ENCODE measurements around the gene NPAS3. TPM values are rescaled to one million over a fixed set of nuclear protein-coding genes. Genes with fewer than 3 reads are reported as not detected.

NPAS3 gene
- total RNA-seq, 1 donor from 2014 or later = 0.95 TPM

DNA sequence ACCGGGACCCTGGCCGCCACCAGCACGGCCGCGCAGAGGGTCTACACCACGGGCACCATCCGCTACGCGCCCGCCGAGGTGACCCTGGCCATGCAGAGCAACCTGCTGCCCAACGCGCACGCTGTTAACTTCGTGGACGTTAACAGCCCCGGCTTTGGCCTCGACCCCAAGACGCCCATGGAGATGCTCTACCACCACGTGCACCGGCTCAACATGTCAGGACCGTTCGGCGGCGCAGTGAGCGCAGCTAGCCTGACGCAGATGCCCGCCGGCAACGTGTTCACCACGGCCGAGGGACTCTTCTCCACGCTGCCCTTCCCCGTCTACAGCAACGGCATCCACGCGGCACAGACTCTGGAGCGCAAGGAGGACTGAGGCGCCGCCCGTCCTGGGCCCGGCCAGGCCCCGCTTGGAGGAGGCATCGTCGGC, 862.1 kb downstream of the NPAS3 start:
- ATAC-seq = no peak
- DNase-seq = peak; percentile 44
- Histone ChIP-seq H3K4me1 (no peaks in the 10 kb centered on the region), H3K4me3 (no peak overlapping the region), H3K27ac (no peak overlapping the region), H3K36me3 (no peaks in the 10 kb centered on the region), H3K27me3 (ENCODE audit: low read depth) (peaks cover 22% of the 10 kb centered on the region), H3K9me3 (no peaks in the 10 kb centered on the region)
- intact Hi-C loops (cut with DNase I) = no loop called here
- TF ChIP-seq, protein P1, sequence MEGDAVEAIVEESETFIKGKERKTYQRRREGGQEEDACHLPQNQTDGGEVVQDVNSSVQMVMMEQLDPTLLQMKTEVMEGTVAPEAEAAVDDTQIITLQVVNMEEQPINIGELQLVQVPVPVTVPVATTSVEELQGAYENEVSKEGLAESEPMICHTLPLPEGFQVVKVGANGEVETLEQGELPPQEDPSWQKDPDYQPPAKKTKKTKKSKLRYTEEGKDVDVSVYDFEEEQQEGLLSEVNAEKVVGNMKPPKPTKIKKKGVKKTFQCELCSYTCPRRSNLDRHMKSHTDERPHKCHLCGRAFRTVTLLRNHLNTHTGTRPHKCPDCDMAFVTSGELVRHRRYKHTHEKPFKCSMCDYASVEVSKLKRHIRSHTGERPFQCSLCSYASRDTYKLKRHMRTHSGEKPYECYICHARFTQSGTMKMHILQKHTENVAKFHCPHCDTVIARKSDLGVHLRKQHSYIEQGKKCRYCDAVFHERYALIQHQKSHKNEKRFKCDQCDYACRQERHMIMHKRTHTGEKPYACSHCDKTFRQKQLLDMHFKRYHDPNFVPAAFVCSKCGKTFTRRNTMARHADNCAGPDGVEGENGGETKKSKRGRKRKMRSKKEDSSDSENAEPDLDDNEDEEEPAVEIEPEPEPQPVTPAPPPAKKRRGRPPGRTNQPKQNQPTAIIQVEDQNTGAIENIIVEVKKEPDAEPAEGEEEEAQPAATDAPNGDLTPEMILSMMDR (IDR thresholded peaks at IDR 0.05) = no peak

DNA sequence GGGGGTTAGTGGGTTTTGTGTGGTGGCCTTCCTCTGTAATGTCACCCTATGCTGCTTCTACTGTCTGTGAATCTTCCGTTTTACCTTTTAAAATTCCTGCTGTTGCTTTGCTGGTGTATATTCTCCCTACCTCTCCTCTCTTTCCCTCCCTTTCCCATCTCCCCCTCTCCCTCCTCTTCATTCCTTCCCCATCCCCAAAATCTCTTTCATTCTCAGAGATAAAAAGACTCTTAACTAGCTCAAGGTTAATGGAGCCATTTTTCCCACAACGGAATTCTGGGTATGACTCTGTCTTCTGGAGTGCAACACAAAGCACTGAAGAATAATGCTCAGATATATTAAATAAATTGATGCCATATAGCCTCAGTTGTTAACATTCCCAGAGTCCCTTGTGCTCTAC, 864.1 kb downstream of the NPAS3 start:
- H3K27me3 ChIP-seq (ENCODE audit: low read depth) = peaks cover 22% of the 10 kb centered on the region
- no peaks in the 10 kb centered on the region for H3K4me1 ChIP-seq
- H3K4me3 ChIP-seq = no peak overlapping the region
- DNase-seq = no peak
- no peaks in the 10 kb centered on the region for H3K9me3 ChIP-seq
- H3K36me3 ChIP-seq = no peaks in the 10 kb centered on the region
- intact Hi-C loops (cut with DNase I) = no loop called here
- no peak for ATAC-seq
- TF ChIP-seq, protein P1 (IDR thresholded peaks at IDR 0.05) = no peak
- no peak overlapping the region for H3K27ac ChIP-seq

DNA sequence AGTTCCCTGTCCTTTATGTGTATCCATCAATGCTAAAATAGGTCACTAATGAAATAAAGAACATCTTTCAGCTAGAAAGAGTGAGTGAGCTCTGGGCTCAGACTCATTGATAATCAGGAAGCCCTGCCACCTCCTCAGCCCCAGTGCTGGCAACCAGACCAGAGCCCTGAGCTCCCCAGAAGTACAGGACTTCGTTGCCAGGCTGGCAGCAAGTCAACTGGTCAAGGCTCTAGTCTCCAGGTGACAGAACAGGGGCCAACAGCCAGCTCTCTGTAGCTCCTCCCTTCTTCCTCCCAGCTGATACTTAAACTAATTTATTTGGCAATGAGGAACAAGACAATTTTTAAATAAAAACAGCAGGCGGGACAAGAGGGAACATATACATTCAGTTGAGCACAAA, 866.9 kb downstream of the NPAS3 start:
- H3K27me3 ChIP-seq (ENCODE audit: low read depth) = peaks cover 14% of the 10 kb centered on the region
- H3K9me3 ChIP-seq = no peaks in the 10 kb centered on the region
- ATAC-seq (no peak), DNase-seq (no peak)
- intact Hi-C loops (cut with DNase I) = no loop called here
- no peaks in the 10 kb centered on the region for H3K4me1 ChIP-seq
- H3K4me3 ChIP-seq = no peak overlapping the region
- no peaks in the 10 kb centered on the region for H3K36me3 ChIP-seq
- H3K27ac ChIP-seq = no peak overlapping the region
- TF ChIP-seq, protein P1 (IDR thresholded peaks at IDR 0.05) = no peak

DNA sequence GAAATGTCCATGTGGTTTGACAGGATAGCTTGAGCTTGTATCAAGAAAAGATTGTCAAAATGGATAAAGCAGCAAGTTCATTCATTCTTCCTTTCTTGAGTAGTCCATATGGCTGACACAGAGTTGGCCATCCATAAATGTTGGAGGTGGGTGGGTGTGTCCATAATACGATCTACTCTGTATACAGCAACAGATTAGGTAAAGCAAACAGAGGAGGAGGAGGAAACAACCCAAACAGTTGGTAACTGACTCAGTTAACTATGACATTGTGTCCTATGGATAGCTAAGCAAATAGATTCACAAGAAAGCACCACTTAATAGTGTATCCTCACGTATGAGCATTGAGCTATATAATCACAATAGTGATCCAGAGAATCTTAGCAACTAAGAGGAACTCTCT, 868.2 kb downstream of the NPAS3 start:
- Histone ChIP-seq H3K27ac (no peak overlapping the region), H3K4me1 (no peaks in the 10 kb centered on the region), H3K4me3 (no peak overlapping the region), H3K27me3 (ENCODE audit: low read depth) (peaks cover under 1% of the 10 kb centered on the region), H3K9me3 (no peaks in the 10 kb centered on the region), H3K36me3 (no peaks in the 10 kb centered on the region)
- DNase-seq (no peak), ATAC-seq (no peak)
- intact Hi-C loops (cut with DNase I) = no loop called here
- TF ChIP-seq, protein P1 (IDR thresholded peaks at IDR 0.05) = no peak

DNA sequence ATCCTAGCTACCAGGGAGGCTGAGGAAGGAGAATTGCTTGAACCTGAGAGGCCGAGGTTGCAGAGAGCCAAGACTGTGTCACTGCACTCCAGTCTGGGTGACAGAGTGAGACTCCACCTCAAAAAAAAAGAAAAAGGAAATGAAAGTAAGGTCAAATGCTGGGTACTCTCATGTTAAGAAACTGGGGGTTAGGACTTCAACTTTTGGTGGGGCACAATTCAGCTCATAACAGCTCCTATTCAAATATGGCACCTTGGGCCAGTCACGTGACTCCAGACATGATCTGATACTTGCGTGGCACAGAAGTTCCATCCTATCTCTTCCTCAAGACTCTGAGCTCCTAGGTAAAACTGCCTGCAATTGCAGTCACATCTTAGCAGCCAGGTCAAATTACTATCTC, 869.5 kb downstream of the NPAS3 start:
- no peak for DNase-seq
- H3K4me1 ChIP-seq = no peaks in the 10 kb centered on the region
- ATAC-seq = no peak
- no peaks in the 10 kb centered on the region for H3K36me3 ChIP-seq
- no peak overlapping the region for H3K4me3 ChIP-seq
- intact Hi-C loops (cut with DNase I) = no loop called here
- no peak overlapping the region for H3K27ac ChIP-seq
- TF ChIP-seq, protein P1 (IDR thresholded peaks at IDR 0.05) = no peak
- H3K27me3 ChIP-seq (ENCODE audit: low read depth) = no peaks in the 10 kb centered on the region
- H3K9me3 ChIP-seq = no peaks in the 10 kb centered on the region
